Hepatocyte (in vitro differentiated cells): Measurements from ENCODE around the gene ERCC1.

Source experiments
- CTCF ChIP-seq: fragments of 200-600 bp; sonication (generic); IDR thresholded peaks from 2 replicates; pipeline ENCODE4 v1.5.1; 2016; ENCODE audit warnings: antibody characterized with exemption, mild to moderate bottlenecking; ENCODE audit not compliant: poor library complexity
- EZH2 ChIP-seq: fragments of 200-600 bp; sonication (generic); IDR thresholded peaks from 2 replicates; pipeline ENCODE4 v1.6.1; 2016; ENCODE audit warnings: antibody characterized with exemption, mild to moderate bottlenecking, borderline replicate concordance
- EZH2phosphoT487 ChIP-seq: fragments of 200-600 bp; sonication (generic); IDR thresholded peaks from one replicate; pipeline ENCODE4 v1.6.1; 2018; ENCODE audit warnings: antibody characterized with exemption, mild to moderate bottlenecking, low read depth, moderate library complexity; ENCODE audit not compliant: unreplicated experiment, severe bottlenecking

- TF ChIP-seq CTCF (no peak), EZH2 (no peak), EZH2phosphoT487 (no peak)
Observed at GRCh38 chr19:45451850-45452387, 28.2 kb upstream of the ERCC1 start.
